Lower leg skin (tissue), 4 donors: ENCODE results near the gene LINGO4. TPM values are rescaled to one million over a fixed set of nuclear protein-coding genes. Genes with fewer than 3 reads are reported as not detected.

Source experiments
- DNase-seq, 2 donors: peaks; one replicate each; pipeline ENCODE4 v3.0.0-alpha.2; 2019; ENCODE audit warnings: low spot score in 2 of 2
- H3K4me3 ChIP-seq: fragments of 200-600 bp; sonication (generic); 2 replicates; pipeline ENCODE4 v1.5.1; 2017; ENCODE audit warnings: mild to moderate bottlenecking, low read depth; ENCODE audit not compliant: poor library complexity, severe bottlenecking
- CTCF ChIP-seq, 3 donors: fragments of 450-650 bp; IDR thresholded peaks; one replicate each; pipeline ENCODE4 v1.5.1; 2016; ENCODE audit warnings: antibody characterized with exemption in 3 of 3, mild to moderate bottlenecking in 3 of 3, moderate library complexity in 2 of 3
- POLR2A ChIP-seq, 2 donors: fragments of 450-650 bp; IDR thresholded peaks; one replicate each; pipeline ENCODE4 v1.6.1; 2016 to 2017; ENCODE audit warnings: antibody characterized with exemption in 2 of 2, mild to moderate bottlenecking in 1 of 2, moderate library complexity in 1 of 2
- WGBS, 2 donors: methylation state at CpG; one replicate each; pipeline ENCODE4 v1.1.5; 2018; 5-methylcytosine and 5-hydroxymethylcytosine counted together
- intact Hi-C: fragments of 100-400 bp; cut with DNase I; formaldehyde crosslinking; loops from one replicate; pipeline ENCODE4 v1.15.0; 2023; ENCODE audit warnings: low total_unique reads
- total RNA-seq, 4 donors: library from RNA; depleted of rRNA; stranded (reverse); fragments of >200 nt; gene quantifications; one replicate each; pipeline ENCODE4 v1.1.0, GENCODE V29; 2016

LINGO4 gene
- total RNA-seq, 4 donors from 2014 or later = 0.17 to 0.36 (median 0.34) TPM; not detected in 1

- no peak overlapping the region for H3K4me3 ChIP-seq
- no peak for DNase-seq
- intact Hi-C loops = no loop called here
- no peak for TF ChIP-seq POLR2A (IDR thresholded peaks at IDR 0.05)
- no peak for TF ChIP-seq CTCF (IDR thresholded peaks at IDR 0.05)
Observed at GRCh38 chr1:151759241-151759640, 46.0 kb downstream of the LINGO4 start.

DNA sequence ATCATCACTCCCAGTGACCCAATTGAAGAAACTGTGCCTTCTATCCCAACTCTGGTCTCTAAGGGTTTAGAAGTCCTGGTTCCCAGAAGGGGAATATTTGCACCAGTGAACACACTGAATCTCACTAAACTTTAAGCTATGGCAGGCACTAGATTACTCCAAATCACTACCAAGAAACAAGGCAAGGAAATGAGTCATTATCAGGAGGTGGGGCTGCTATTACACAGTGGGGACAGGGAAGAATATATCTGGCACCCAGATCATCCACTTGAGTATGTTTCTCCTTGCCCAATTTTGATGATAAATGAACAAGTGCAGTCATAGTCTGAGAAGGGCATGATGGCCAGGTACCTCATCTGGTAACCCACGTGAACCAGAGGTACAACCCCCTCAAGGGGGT is 48.9 kb downstream of the LINGO4 start:
- no peak for DNase-seq
- TF ChIP-seq POLR2A (IDR thresholded peaks at IDR 0.05) (no peak), CTCF (IDR thresholded peaks at IDR 0.05) (no peak)
- no peak overlapping the region for H3K4me3 ChIP-seq
- intact Hi-C loops = no loop called here
- 75 to 76% methylated on average over 1 of the region's 1 CpG for WGBS, 2 donors

Other genes with a start within 250 kb of the LINGO4 start
- gene SNX27, start 193.4 kb downstream of the LINGO4 start, total RNA-seq = 10 to 100 TPM; 21.9 to 34.3 (median 26.5) TPM
- gene CELF3, start 88.6 kb downstream of the LINGO4 start, total RNA-seq = not detected
- gene RIIAD1, start 83.9 kb downstream of the LINGO4 start, total RNA-seq = not detected
- 100 to 1,000 TPM in 1 of 4 donors, 10 to 100 TPM in 3; 48.8 to 112 (median 66.4) TPM for gene MRPL9, start 41.9 kb downstream of the LINGO4 start, total RNA-seq
- gene TDRKH, start 14.9 kb downstream of the LINGO4 start, total RNA-seq = 1 to 10 TPM; 2.1 to 3.0 (median 2.6) TPM
- 10 to 100 TPM; 33.6 to 83.2 (median 58.2) TPM for gene RORC, start 26.4 kb upstream of the LINGO4 start, total RNA-seq
- gene C2CD4D, start 34.4 kb upstream of the LINGO4 start, total RNA-seq = 1 to 10 TPM; 1.4 to 4.2 (median 2.3) TPM
- 100 to 1,000 TPM in 1 of 4 donors, 10 to 100 TPM in 3; 74.4 to 115 (median 88.3) TPM for gene THEM5, start 48.3 kb upstream of the LINGO4 start, total RNA-seq
- gene THEM4, start 104.1 kb upstream of the LINGO4 start, total RNA-seq = 10 to 100 TPM in 1 of 4 donors, 1 to 10 TPM in 3; 5.1 to 15.3 (median 7.0) TPM
- 100 to 1,000 TPM in 2 of 4 donors, 10 to 100 TPM in 2; 74.8 to 153 (median 102) TPM for gene S100A10, start 188.4 kb upstream of the LINGO4 start, total RNA-seq
- gene S100A11, start 231.6 kb upstream of the LINGO4 start, total RNA-seq = 100 to 1,000 TPM; 394 to 516 (median 448) TPM